GM10847 (cell line): ENCODE results near the gene CRK.

ENCODE experiments used
- POLR2A ChIP-seq: IDR thresholded peaks from 2 replicates; pipeline ENCODE4 v1.6.1; 2011; ENCODE audit not compliant: insufficient read length; ENCODE audit errors: extremely low read depth

CRK gene

DNA sequence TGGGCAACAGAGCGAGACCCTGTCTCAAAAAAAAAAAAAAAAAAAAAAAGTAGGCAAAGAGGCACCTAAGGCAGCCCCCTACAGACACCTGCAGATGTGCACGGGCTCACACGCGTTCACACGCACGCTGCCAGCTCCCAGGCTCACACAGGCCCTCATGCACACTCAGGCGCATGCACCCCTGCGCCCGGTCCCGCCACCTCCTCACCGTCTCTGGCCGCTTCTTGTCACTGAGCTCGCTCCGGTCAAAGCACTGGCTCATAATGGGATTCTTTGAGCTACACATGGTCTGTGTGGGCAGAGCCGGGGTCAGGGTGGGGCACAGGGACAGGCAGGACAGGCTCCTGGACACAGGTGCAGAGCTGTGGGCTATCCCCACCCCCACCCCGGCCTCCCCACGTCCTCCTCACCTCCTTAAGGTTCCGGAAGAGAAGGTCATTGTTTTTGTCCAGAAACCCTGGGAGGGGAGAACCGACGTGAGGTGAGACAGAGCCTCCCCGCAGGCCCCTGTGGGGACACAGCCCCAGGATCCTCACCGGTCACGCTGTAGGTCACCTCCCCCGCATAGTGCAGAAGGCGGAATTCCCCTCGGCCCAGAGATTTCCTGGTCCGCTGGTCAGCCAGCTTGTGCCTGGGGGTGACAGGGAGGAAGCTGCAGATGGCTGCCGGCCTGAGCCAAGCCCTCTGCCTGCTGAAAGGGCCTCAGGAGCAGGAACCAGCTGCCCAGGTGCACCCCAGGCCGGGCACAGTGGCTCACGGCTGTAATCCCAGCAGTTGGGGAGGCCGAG lies 18.6 kb upstream of the CRK start:
- TF ChIP-seq POLR2A: peak; percentile 11

DNA sequence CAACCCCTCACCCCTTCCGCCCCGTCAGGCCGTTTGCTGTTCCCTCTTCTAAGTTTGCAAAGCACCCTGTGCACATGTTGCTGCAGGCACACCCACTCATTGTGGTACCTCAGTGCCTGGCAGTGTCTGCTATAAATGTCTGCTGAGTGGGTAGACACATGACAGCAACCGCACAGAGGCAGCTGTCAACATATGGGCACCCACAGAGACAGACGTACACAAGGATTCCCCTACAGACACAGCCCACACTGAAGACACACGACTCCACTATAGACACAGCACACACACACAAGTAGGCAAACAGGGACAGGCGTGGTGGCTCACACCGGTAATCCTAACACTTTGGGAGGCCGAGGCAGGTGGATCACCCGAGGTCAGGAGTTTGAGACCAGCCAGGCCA lies 17.8 kb upstream of the CRK start:
- no peak for TF ChIP-seq POLR2A

DNA sequence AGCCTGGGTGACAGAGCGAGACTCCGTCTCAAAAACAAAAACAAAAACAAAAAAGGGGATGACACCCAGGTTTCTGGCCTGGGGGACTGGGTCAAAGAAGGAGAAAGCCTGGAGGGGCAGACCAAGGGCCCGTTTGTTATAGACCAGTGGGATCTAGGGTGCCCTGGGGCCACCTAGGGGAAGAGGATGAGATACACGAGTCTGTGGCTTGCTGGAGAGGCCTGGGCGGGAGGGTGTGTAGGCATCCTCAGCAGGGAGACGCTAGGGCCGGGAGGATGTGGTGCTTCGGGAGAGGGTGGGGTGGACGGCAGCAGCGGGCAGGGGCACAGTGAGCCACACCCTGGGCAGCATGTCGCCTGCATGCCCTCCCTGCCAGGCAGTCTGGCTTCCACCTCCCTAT lies 17.1 kb upstream of the CRK start:
- no peak for TF ChIP-seq POLR2A

DNA sequence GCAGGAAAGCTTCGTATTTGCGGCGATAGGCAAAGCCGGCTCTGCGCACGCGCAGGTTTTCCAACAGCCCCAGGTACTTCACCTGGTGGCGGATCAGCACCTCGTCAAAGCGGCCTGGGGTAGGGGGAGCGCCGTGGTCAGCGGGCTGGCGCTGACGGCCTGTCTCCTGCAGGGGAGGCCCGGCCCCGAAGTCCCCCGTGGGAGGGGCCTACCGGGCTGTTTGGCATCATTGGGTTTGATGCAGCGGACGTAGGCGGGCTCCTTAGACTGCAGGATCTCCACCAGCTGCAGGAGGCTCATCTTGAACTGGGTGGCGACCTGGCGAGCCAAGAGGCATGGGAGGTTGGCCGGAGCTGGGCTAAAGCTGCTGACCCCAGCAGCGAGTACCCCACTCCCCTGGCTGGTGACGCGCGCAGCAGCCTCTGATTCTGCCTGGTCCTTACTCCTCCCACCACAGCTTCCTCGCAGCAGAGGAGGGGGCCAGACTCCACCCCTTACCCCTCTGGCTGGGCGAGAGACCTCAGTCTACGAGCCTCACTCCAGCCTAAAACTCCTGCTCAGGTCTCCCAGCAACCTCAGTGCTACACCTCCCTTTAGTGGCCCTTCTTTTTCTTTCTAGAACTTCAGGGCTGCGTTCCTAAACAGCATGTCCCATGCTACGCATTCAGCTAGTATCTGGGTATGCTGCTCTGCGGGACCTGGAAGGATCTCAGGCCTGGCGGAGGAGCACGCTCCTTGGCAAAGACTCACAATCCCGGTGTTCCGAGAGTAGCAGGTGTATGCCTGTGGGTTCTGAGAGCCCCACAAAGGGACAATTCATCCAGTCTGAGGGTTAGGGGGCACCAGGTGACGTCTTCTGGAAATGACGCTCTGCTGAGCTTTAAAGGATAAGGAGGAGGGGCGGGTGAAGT lies 16.1 kb upstream of the CRK start:
- TF ChIP-seq POLR2A: no peak

DNA sequence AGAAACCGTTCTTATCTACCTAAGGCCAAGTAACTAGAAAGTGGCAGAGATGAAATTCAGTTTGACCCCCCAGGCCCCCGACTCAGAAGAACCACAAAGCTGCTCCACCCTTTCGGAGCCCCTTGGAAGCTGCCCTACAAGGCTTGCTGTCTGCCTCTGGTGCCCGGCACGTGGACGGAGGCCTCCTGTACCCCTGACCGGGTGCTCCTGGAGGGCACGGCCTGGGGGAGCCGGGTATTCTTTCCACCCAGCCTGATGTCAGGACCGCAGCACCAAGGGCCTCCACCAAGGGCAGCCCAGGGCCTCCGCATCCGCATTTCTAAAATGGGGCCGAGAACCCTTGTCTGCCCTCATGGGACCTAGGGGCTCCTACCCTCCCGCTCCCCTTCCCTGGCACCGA lies 15.5 kb upstream of the CRK start:
- TF ChIP-seq POLR2A: no peak

DNA sequence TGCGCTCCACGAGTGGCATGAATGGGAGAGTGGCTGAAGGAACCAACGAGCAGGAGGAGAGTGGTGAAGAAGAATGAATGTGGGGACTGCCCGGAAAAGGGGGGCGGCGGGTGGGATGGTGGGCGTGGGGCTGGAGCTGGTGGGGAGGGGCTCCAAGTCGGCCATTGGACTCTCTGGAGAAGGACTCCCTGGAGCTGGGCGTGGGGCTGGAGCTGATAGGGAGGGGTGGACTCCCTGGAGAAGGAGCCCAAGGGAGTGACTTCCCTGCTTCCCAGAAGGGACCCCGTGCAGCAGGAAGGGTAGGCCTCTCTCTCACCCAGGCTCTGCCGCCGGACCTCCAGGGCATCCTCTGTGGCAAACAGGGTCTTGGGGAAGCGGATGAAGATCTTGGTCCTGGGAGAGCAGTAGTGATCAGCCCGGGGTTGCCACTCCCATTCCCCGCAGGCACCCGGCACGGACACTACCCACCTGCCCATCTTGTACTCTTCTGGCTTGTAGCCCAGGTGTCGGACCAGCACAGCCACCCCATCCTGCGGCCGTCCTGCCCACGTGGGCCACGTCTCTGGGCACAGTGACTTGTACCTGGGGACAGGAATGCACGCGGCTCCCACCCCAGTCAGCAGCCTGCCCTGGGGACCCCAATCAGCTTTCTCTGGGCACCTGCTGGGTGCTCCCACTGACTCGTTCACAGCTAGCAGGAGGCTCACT lies 14.9 kb upstream of the CRK start:
- no peak for TF ChIP-seq POLR2A

DNA sequence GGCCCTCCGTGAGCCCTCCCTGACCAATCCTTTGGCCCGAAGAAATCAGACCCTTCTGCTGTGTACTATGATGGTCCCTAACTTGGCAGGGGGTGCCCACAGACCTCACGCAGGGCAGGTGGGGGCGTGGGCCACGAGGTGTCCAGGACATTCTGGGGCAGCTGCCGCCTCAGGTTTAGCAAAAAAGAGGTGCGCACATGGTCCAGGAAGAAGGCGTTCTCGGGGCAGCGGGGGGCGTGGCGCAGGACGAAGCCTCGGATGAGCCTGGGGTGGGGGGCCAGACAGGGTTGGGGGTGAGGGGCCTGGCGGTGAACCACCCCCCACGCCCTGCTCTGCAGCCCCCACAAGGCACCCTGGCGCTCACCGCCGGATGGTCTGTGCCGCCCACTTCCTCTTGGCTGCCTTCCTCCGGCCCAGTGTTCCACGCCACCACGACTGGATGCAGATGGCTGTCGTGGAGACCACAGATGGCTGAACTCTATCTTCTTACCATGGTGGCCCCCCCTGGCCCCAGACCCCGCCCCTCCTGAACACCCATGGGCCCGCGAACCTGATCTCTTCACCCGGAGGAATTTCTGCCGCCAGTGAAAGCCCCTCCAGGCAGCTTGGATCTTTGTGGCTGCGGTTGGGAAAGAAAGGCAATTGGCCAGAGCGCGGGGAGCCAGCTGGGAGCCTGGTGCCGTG lies 14.2 kb upstream of the CRK start:
- no peak for TF ChIP-seq POLR2A

DNA sequence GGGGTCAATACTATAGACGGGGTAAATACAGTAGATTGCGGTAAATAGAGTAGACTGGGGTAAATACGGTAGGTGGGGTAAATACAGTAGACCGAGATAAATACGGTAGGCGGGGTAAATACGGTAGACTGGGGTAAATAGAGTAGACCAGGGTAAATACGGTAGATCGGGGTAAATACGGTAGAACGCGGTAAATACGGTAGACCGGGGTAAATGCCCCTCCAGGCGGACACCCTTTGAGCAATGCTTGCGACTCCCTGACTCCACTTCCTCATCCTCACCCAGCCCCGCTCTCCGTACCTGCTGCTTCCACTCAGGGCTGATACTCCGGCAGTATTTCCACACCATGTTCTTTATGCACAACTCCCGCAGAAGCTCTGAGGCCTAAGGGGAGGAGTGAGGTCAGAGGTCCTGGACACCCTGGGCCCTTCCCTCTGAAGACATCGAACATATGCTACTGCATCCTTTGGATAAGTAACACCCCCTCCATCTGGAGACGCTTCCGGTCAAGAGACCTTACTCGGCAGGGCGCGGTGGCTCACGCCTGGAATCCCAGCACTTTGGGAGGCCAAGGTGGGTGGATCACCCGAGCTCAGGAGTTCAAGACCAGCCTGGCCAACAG lies 13.3 kb upstream of the CRK start:
- no peak for TF ChIP-seq POLR2A

DNA sequence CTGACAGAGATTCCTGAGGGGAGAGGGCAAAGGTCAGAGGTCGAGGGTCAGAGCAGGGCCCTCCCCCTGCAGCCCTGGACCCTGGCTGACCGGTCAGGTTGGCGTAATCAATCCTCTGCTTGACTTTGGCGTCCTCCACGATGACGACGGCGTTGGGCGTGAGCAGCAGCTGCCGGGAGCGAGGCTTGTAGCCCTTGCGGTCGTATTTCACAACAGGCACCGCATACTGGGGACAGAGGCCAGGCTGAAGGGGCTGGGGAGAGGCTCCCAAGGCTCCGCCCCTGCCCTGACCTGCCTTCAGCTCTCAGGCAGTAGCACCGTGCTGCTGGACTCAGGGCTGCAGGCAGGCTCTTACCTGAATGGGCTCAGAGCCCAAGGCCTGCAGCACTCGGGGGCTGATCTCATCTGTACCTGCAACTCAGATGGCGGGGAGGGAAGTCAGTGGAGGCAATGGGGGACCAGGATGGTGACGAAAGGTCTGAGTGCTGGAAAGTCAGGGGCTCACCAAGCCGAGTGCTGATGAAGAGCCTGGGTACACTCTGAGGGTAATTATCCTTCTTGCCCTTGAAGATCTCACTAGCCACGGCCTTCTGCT lies 12.0 kb upstream of the CRK start:
- TF ChIP-seq POLR2A: no peak

DNA sequence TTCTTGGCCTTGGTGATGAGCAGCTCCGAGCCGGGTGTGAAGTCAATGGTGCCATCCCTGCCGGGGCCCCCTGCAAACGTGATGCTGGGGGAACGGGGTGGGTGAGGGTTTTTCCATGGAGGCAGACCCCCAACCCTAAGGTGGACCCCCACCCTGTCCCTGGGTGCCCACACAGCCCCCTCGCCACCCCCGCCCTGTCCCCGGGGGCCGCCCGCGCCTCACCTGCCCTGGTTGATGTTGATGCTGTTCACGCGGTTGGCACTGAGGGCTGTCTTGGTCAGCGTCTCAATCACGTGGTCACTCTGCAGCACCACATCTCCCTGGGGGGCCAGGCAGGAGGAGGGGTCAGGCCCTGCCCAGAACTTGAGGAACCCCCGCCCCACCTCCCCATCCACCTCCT lies 11.2 kb upstream of the CRK start:
- no peak for TF ChIP-seq POLR2A

DNA sequence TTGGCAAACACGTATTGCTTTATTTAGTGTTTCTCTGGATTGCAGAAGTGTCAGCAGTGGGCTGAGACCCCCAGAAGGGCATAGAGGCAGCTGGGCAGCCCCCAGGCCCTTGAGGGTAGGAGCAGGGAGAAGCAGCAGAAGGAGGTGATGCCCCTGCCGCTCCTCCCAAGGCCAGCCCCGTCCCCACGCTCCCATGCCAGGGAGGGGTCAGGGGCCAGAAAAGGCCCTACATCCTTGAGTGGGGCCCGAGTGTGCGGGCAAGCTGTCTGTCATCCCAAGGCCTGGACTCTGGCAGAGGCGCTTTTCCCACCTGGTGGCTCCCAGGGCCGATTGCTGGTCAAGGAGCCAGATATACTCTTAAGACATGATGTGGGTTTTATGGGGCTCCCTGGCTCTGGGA lies 8.2 kb upstream of the CRK start:
- TF ChIP-seq POLR2A: no peak

DNA sequence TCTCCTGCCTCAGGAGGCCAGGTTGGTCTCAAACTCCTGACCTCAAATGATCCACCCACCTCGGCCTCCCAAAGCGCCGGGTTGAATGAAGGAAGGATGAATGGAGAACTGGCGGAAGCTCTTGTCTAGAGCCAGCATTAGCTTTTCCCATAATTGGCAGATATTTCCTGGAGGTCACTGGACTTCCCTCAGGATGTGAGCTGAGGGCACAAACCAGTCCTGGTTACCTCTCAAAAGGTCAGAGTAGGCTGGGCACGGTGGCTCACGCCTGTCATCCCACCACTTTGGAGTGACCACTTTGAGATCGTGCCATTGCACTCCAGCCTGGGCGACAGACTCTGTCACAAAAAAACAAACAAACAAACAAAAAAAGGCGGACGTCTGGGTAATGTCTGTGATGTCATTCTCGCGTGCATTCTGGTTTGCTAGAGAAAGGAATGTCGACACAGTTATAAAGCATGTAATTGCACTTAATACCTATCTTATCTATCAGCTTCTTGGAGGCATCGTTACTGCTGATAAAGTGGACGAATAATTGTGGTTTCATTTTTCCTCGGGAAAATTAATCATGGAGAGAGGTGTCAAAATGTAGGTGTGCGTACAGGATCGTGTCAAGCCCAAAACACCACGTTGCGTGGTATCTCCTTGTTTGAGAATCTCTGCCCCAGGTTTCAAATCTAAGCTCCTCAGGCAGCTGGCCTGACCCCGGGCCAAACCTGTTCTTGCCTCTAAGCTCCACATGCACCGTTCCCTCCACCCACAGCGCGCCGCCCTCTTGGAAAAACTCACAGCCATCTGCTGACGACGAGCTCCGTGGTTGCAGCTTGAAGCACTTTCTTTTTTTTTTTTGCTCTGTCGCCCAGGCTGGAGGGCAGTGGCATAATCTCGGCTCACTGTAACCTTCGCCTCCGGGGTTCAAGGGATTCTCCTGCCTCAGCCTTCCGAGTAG lies 6.4 kb upstream of the CRK start:
- no peak for TF ChIP-seq POLR2A
